Activated T-cell treated with anti-CD3 and anti-CD28 coated beads, Interleukin-2, amount 50 U/mL, for 4 hours (primary cell): ENCODE data around the gene FGFBP3. TPM values are rescaled to one million over a fixed set of nuclear protein-coding genes. Genes with fewer than 3 reads are reported as not detected.

ENCODE experiments used
- total RNA-seq, 3 donors: library from RNA; stranded (reverse); gene quantifications; one replicate each; pipeline ENCODE4 v1.2.1, GENCODE V29; 2021

FGFBP3 gene
- total RNA-seq, 3 donors from 2014 or later, result 2.3 to 3.7 (median 2.6) TPM

Other genes with a start within 250 kb of the FGFBP3 start
- 10 to 100 TPM; 30.0 to 30.2 (median 30.1) TPM for gene TNKS2, start 111.1 kb downstream of the FGFBP3 start, total RNA-seq
- 10 to 100 TPM; 44.5 to 49.5 (median 46.3) TPM for gene BTAF1, start 14.3 kb upstream of the FGFBP3 start, total RNA-seq